ENCODE measurements around the gene FUZ. TPM values are rescaled to one million over a fixed set of nuclear protein-coding genes. Genes with fewer than 3 reads are reported as not detected.

The FUZ gene
- total and polyA plus RNA-seq, 4 donors, result 17.2 to 35.0 (median 30.8) TPM

DNA sequence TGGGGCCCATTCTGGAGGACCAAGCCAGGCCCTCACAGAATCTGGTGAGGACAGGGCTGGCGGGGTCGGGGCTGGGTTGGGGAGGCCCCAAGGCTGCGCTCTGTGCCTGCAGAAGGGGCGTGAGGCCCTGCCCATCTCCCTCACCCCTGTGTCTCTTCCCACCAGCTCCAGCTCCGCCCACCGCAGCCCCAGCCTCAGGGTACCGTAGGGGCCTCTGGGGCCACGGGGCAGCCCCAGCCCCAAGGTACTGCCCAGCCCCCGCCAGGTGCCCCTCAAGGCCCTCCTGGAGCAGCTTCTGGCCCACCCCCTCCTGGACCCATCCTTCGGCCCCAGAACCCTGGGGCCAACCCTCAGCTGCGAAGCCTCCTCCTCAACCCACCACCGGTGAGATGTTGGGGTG is 22.5 kb upstream of the FUZ start:
- Histone ChIP-seq H3K27ac (ENCODE audit: low read depth, low read length) (no peak overlapping the region), H3K27me3 (ENCODE audit: control insufficient read depth, insufficient read depth, low read length) (no peaks in the 10 kb centered on the region), H3K4me3 (ENCODE audit: low read depth, low read length) (no peak overlapping the region), H3K36me3 (ENCODE audit: control insufficient read depth, insufficient read depth, low read length) (peaks cover 92% of the 10 kb centered on the region), H3K4me1 (ENCODE audit: control insufficient read depth, insufficient read depth, low read length) (no peaks in the 10 kb centered on the region), H3K9me3 (ENCODE audit: control insufficient read depth, insufficient read depth, low read length) (no peaks in the 10 kb centered on the region)
- WGBS (ENCODE audit: insufficient coverage), result 94% methylated on average over 9 of the region's 12 CpGs
- no peak for DNase-seq (ENCODE audit: low read depth in 4 of 6, low spot score in 6 of 6)

- Histone ChIP-seq H3K27me3 (ENCODE audit: control insufficient read depth, insufficient read depth, low read length) (no peaks in the 10 kb centered on the region), H3K27ac (ENCODE audit: low read depth, low read length) (no peak overlapping the region), H3K36me3 (ENCODE audit: control insufficient read depth, insufficient read depth, low read length) (peaks cover 99% of the 10 kb centered on the region), H3K9me3 (ENCODE audit: control insufficient read depth, insufficient read depth, low read length) (no peaks in the 10 kb centered on the region), H3K4me3 (ENCODE audit: low read depth, low read length) (no peak overlapping the region), H3K4me1 (ENCODE audit: control insufficient read depth, insufficient read depth, low read length) (no peaks in the 10 kb centered on the region)
- WGBS (ENCODE audit: insufficient coverage), result 88% methylated on average over 7 of the region's 7 CpGs
- no peak for DNase-seq (ENCODE audit: low read depth in 4 of 6, low spot score in 6 of 6)
Observed at GRCh38 chr19:49833599-49833998, 20.5 kb upstream of the FUZ start.

GRCh38 chr19:49832556-49832955 is 19.5 kb upstream of the FUZ start:
- no peak for DNase-seq (ENCODE audit: low read depth in 4 of 6, low spot score in 6 of 6)
- peaks cover 98% of the 10 kb centered on the region for H3K36me3 ChIP-seq (ENCODE audit: control insufficient read depth, insufficient read depth, low read length)
- 67% methylated on average over 9 of the region's 9 CpGs for WGBS (ENCODE audit: insufficient coverage)

GRCh38 chr19:49831592-49831991 is 18.5 kb upstream of the FUZ start:
- Histone ChIP-seq H3K4me3 (ENCODE audit: low read depth, low read length) (no peak overlapping the region), H3K9me3 (ENCODE audit: control insufficient read depth, insufficient read depth, low read length) (no peaks in the 10 kb centered on the region), H3K27ac (ENCODE audit: low read depth, low read length) (no peak overlapping the region), H3K36me3 (ENCODE audit: control insufficient read depth, insufficient read depth, low read length) (peaks cover 98% of the 10 kb centered on the region), H3K4me1 (ENCODE audit: control insufficient read depth, insufficient read depth, low read length) (no peaks in the 10 kb centered on the region), H3K27me3 (ENCODE audit: control insufficient read depth, insufficient read depth, low read length) (no peaks in the 10 kb centered on the region)
- 99% methylated on average over 7 of the region's 8 CpGs for WGBS (ENCODE audit: insufficient coverage)
- DNase-seq (ENCODE audit: low read depth in 4 of 6, low spot score in 6 of 6), result no peak

More at GRCh38 chr19:49832556-49832955, 19.5 kb upstream of the FUZ start:
- no peaks in the 10 kb centered on the region for H3K27me3 ChIP-seq (ENCODE audit: control insufficient read depth, insufficient read depth, low read length)
- H3K27ac ChIP-seq (ENCODE audit: low read depth, low read length), result peak overlapping the region; percentile 25
- no peak overlapping the region for H3K4me3 ChIP-seq (ENCODE audit: low read depth, low read length)
- H3K9me3 ChIP-seq (ENCODE audit: control insufficient read depth, insufficient read depth, low read length), result no peaks in the 10 kb centered on the region
- no peaks in the 10 kb centered on the region for H3K4me1 ChIP-seq (ENCODE audit: control insufficient read depth, insufficient read depth, low read length)

DNA sequence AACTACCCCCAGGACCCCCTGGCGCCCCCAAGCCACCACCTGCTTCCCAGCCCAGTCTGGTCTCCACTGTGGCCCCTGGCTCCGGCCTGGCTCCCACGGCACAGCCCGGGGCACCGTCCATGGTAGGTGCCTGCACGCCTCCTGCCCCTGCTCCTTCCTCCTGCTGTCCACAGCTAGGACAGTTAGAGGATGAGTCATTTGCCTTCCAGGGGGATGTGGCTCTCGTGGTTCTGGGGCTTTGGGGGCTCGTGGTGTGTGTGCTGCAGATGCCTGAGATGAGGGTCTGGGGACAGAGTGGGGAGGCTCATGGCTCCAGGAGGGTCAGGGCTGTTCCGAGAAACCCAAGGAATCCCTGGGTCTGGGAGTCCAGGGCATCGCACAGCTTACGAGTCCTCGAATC is 17.7 kb upstream of the FUZ start:
- 97% methylated on average over 11 of the region's 12 CpGs for WGBS (ENCODE audit: insufficient coverage)
- Histone ChIP-seq H3K27me3 (ENCODE audit: control insufficient read depth, insufficient read depth, low read length) (no peaks in the 10 kb centered on the region), H3K27ac (ENCODE audit: low read depth, low read length) (no peak overlapping the region), H3K4me1 (ENCODE audit: control insufficient read depth, insufficient read depth, low read length) (no peaks in the 10 kb centered on the region), H3K9me3 (ENCODE audit: control insufficient read depth, insufficient read depth, low read length) (no peaks in the 10 kb centered on the region), H3K36me3 (ENCODE audit: control insufficient read depth, insufficient read depth, low read length) (peaks cover 97% of the 10 kb centered on the region), H3K4me3 (ENCODE audit: low read depth, low read length) (no peak overlapping the region)
- DNase-seq (ENCODE audit: low read depth in 4 of 6, low spot score in 6 of 6), result no peak

- Histone ChIP-seq H3K4me3 (ENCODE audit: low read depth, low read length) (no peak overlapping the region), H3K36me3 (ENCODE audit: control insufficient read depth, insufficient read depth, low read length) (peaks cover 93% of the 10 kb centered on the region), H3K27ac (ENCODE audit: low read depth, low read length) (no peak overlapping the region), H3K27me3 (ENCODE audit: control insufficient read depth, insufficient read depth, low read length) (no peaks in the 10 kb centered on the region), H3K4me1 (ENCODE audit: control insufficient read depth, insufficient read depth, low read length) (no peaks in the 10 kb centered on the region), H3K9me3 (ENCODE audit: control insufficient read depth, insufficient read depth, low read length) (no peaks in the 10 kb centered on the region)
- no peak for DNase-seq (ENCODE audit: low read depth in 4 of 6, low spot score in 6 of 6)
- 95% methylated on average over 18 of the region's 18 CpGs for WGBS (ENCODE audit: insufficient coverage)
Observed at GRCh38 chr19:49829721-49830120, 16.6 kb upstream of the FUZ start.

DNA sequence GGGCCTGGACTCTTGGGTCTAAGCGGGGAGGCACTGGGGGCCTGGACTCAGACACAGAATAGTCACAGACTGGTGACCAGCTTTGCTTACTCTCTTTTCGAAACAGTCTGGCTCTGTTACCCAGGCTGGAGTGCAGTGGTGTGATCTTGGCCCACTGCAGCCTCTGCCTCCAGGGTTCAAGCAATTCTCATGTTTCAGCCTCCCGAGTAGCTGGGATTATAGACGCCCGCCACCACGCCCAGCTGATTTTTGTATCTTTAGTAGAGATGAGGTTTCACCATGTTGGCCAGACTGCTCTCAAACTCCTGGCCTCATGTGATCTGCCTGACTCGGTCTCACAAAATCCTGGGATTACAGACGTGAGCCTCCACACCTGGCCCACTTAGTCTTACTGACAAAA is 16.1 kb upstream of the FUZ start:
- H3K4me3 ChIP-seq (ENCODE audit: low read depth, low read length), result no peak overlapping the region
- 91% methylated on average over 8 of the region's 8 CpGs for WGBS (ENCODE audit: insufficient coverage)
- no peaks in the 10 kb centered on the region for H3K4me1 ChIP-seq (ENCODE audit: control insufficient read depth, insufficient read depth, low read length)
- no peaks in the 10 kb centered on the region for H3K27me3 ChIP-seq (ENCODE audit: control insufficient read depth, insufficient read depth, low read length)
- H3K9me3 ChIP-seq (ENCODE audit: control insufficient read depth, insufficient read depth, low read length), result no peaks in the 10 kb centered on the region
- no peak overlapping the region for H3K27ac ChIP-seq (ENCODE audit: low read depth, low read length)
- peaks cover 91% of the 10 kb centered on the region for H3K36me3 ChIP-seq (ENCODE audit: control insufficient read depth, insufficient read depth, low read length)
- DNase-seq (ENCODE audit: low read depth in 4 of 6, low spot score in 6 of 6), result no peak

- no peak overlapping the region for H3K4me3 ChIP-seq (ENCODE audit: low read depth, low read length)
- no peak for DNase-seq (ENCODE audit: low read depth in 4 of 6, low spot score in 6 of 6)
- WGBS (ENCODE audit: insufficient coverage), result 84% methylated on average over 14 of the region's 14 CpGs
- H3K27me3 ChIP-seq (ENCODE audit: control insufficient read depth, insufficient read depth, low read length), result no peaks in the 10 kb centered on the region
- no peaks in the 10 kb centered on the region for H3K4me1 ChIP-seq (ENCODE audit: control insufficient read depth, insufficient read depth, low read length)
- H3K27ac ChIP-seq (ENCODE audit: low read depth, low read length), result no peak overlapping the region
- H3K36me3 ChIP-seq (ENCODE audit: control insufficient read depth, insufficient read depth, low read length), result peaks cover 89% of the 10 kb centered on the region
- H3K9me3 ChIP-seq (ENCODE audit: control insufficient read depth, insufficient read depth, low read length), result no peaks in the 10 kb centered on the region
Observed at GRCh38 chr19:49827034-49827433, 13.9 kb upstream of the FUZ start.

DNA sequence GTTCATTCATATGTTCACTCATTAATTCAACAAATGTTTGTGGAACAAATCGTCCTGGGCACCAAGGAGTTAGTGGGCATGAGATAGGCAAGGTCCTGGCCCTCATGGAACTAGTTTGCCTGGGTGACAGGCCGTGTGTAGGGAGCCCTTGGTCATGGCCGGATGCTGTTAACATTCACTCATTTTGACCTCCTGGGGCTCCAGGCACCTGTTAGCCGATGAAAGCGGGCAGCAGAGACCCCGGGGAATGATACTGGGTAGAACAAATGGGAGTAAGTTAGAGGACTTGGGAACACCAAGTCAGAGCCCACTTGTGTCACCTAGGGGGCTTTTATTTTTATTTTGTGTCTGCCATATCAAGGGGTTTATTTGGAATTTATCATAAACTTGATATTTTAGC is 11.6 kb upstream of the FUZ start:
- WGBS (ENCODE audit: insufficient coverage), result 90% methylated on average over 6 of the region's 6 CpGs
- Histone ChIP-seq H3K9me3 (ENCODE audit: control insufficient read depth, insufficient read depth, low read length) (no peaks in the 10 kb centered on the region), H3K4me3 (ENCODE audit: low read depth, low read length) (no peak overlapping the region), H3K27me3 (ENCODE audit: control insufficient read depth, insufficient read depth, low read length) (no peaks in the 10 kb centered on the region), H3K27ac (ENCODE audit: low read depth, low read length) (no peak overlapping the region), H3K4me1 (ENCODE audit: control insufficient read depth, insufficient read depth, low read length) (peaks cover 5% of the 10 kb centered on the region), H3K36me3 (ENCODE audit: control insufficient read depth, insufficient read depth, low read length) (peaks cover 73% of the 10 kb centered on the region)
- no peak for DNase-seq (ENCODE audit: low read depth in 4 of 6, low spot score in 6 of 6)

GRCh38 chr19:49823472-49823871 is 10.4 kb upstream of the FUZ start:
- 96% methylated on average over 11 of the region's 12 CpGs for WGBS (ENCODE audit: insufficient coverage)
- H3K27ac ChIP-seq (ENCODE audit: low read depth, low read length), result no peak overlapping the region
- H3K4me3 ChIP-seq (ENCODE audit: low read depth, low read length), result no peak overlapping the region
- H3K9me3 ChIP-seq (ENCODE audit: control insufficient read depth, insufficient read depth, low read length), result no peaks in the 10 kb centered on the region
- H3K27me3 ChIP-seq (ENCODE audit: control insufficient read depth, insufficient read depth, low read length), result no peaks in the 10 kb centered on the region
- DNase-seq (ENCODE audit: low read depth in 4 of 6, low spot score in 6 of 6), result no peak
- H3K4me1 ChIP-seq (ENCODE audit: control insufficient read depth, insufficient read depth, low read length), result peaks cover 16% of the 10 kb centered on the region
- peaks cover 62% of the 10 kb centered on the region for H3K36me3 ChIP-seq (ENCODE audit: control insufficient read depth, insufficient read depth, low read length)

Data from spinal cord (tissue), 10 donors.